Measurements from ENCODE around the gene ZNF273. TPM values are rescaled to one million over a fixed set of nuclear protein-coding genes. Genes with fewer than 3 reads are reported as not detected.
"Not testable (repeated sequence)": the region's sequence is repeated elsewhere in the genome, so short reads cannot be mapped to it uniquely, and the experiment has no call there.

Gene ZNF273
- total RNA-seq, 5 donors from 2014 or later (not counting 1 experiment from before 2014, with no cell fraction given), result 5.9 to 9.0 (median 7.4) TPM

GRCh38 chr7:64905133-64905532 lies 2.1 kb downstream of the ZNF273 start:
- H3K4me1 Mint-ChIP-seq, result peaks cover 57 to 64% (median 58%) of the 10 kb centered on the region in 3 donors
- Histone ChIP-seq H3K27me3 (replicated peaks in 1 of 2; ENCODE audit: control insufficient read depth in 2 of 2, extremely low read depth in 1 of 2, insufficient read depth in 2 of 2, low read length in 1 of 2) (no peaks in the 10 kb centered on the region), H3K36me3 (ENCODE audit: control insufficient read depth in 2 of 2, extremely low read depth in 1 of 2, insufficient read depth in 1 of 2, low read length in 1 of 2) (no peaks in the 10 kb centered on the region), H3K4me3 (ENCODE audit: control insufficient read depth in 1 of 2, extremely low read depth in 1 of 2, low read length in 1 of 2) (no peak overlapping the region), H3K9me3 (no peaks in the 10 kb centered on the region), H3K27ac (ENCODE audit: low read length) (no peak overlapping the region), H3K4me1 (ENCODE audit: control insufficient read depth in 1 of 2, extremely low read depth in 1 of 2, insufficient read depth in 2 of 2, low read length in 2 of 2) (peaks cover 5 to 23% of the 10 kb centered on the region in 2 experiments)
- CTCF ChIA-PET, result interaction anchor here (0.6 to 1.2 kb wide), 2 partner anchors 17 to 50 kb away, joined by 3 to 4 read pairs; no protein-coding TSS in a partner anchor
- no peak for ATAC-seq (replicated peaks in 1 of 4)
- H3K36me3 Mint-ChIP-seq, result peaks cover 3% of the 10 kb centered on the region
- WGBS (ENCODE audit: insufficient coverage), result 100% methylated on average over 1 of the region's 12 CpGs
- no peaks in the 10 kb centered on the region for H3K27me3 Mint-ChIP-seq
- POLR2A ChIA-PET, result interaction anchor here in 1 of 2 donors (0.5 to 0.7 kb wide), 5 partner anchors 14 to 468 kb away, joined by 3 to 8 read pairs (median 4); partner anchors contain the start of gene ZNF92
- H3K4me3 Mint-ChIP-seq, result peak overlapping the region in 2 of 3 donors; percentile 32 to 98
- no peak for DNase-seq
- H3K9me3 Mint-ChIP-seq, result no peaks in the 10 kb centered on the region
- no peak overlapping the region for H3K27ac Mint-ChIP-seq

DNA sequence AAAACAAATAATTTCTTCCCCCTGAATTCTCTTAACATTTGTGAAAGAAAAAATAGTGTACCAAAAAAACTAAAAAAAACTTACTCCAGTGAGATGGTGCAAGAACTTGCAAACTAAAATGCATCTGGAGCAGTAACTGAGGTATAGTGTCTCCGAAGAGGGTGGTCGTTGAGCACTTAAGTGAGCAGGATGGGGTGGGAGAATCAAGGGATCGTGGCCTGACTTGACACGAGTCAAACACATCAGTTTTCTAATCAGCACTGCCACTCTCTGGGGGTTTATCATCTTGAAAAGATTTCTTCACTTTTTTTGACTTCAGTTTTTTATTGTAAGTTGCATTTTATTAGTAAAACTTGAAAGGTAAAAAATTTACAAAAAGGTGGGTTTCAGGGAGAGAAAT lies 2.5 kb downstream of the ZNF273 start:
- no peak for DNase-seq
- no peaks in the 10 kb centered on the region for H3K36me3 ChIP-seq (ENCODE audit: control insufficient read depth in 2 of 2, extremely low read depth in 1 of 2, insufficient read depth in 1 of 2, low read length in 1 of 2)
- CTCF ChIA-PET, result interaction anchor here in 1 of 2 donors (1.2 kb wide), 1 partner anchor 17 kb away, joined by 4 read pairs; no protein-coding TSS in a partner anchor
- H3K9me3 ChIP-seq, result no peaks in the 10 kb centered on the region
- H3K27ac ChIP-seq (ENCODE audit: low read length), result no peak overlapping the region
- H3K4me3 Mint-ChIP-seq, result peak overlapping the region in 2 of 3 donors; percentile 32 to 98
- POLR2A ChIA-PET, result interaction anchor here in 1 of 2 donors (0.5 to 0.6 kb wide), 4 partner anchors 24 to 468 kb away, joined by 3 to 6 read pairs (median 4); partner anchors contain the start of gene ZNF92
- no peak overlapping the region for H3K27ac Mint-ChIP-seq
- 100% methylated on average over 1 of the region's 4 CpGs for WGBS (ENCODE audit: insufficient coverage)
- peaks cover 5% of the 10 kb centered on the region for H3K36me3 Mint-ChIP-seq
- H3K4me3 ChIP-seq (ENCODE audit: control insufficient read depth in 1 of 2, extremely low read depth in 1 of 2, low read length in 1 of 2), result no peak overlapping the region
- ATAC-seq (replicated peaks in 1 of 4), result no peak
- peaks cover 60 to 67% (median 60%) of the 10 kb centered on the region in 3 donors for H3K4me1 Mint-ChIP-seq
- peaks cover 5 to 23% of the 10 kb centered on the region in 2 experiments for H3K4me1 ChIP-seq (ENCODE audit: control insufficient read depth in 1 of 2, extremely low read depth in 1 of 2, insufficient read depth in 2 of 2, low read length in 2 of 2)
- H3K9me3 Mint-ChIP-seq, result no peaks in the 10 kb centered on the region
- no peaks in the 10 kb centered on the region for H3K27me3 ChIP-seq (replicated peaks in 1 of 2; ENCODE audit: control insufficient read depth in 2 of 2, extremely low read depth in 1 of 2, insufficient read depth in 2 of 2, low read length in 1 of 2)
- H3K27me3 Mint-ChIP-seq, result no peaks in the 10 kb centered on the region

GRCh38 chr7:64907641-64908326 lies 4.7 kb downstream of the ZNF273 start:
- no peaks in the 10 kb centered on the region for H3K27me3 Mint-ChIP-seq
- no peak overlapping the region for H3K4me3 Mint-ChIP-seq
- ATAC-seq (replicated peaks in 1 of 4) (no peak), DNase-seq (no peak)
- ChIA-PET POLR2A (no interaction called here), CTCF (interaction anchor here in 1 of 2 donors (1.0 to 1.1 kb wide), 2 partner anchors 19 kb away, joined by 3 read pairs; no protein-coding TSS in a partner anchor)
- Histone ChIP-seq H3K4me3 (ENCODE audit: control insufficient read depth in 1 of 2, extremely low read depth in 1 of 2, low read length in 1 of 2) (no peak overlapping the region), H3K36me3 (ENCODE audit: control insufficient read depth in 2 of 2, extremely low read depth in 1 of 2, insufficient read depth in 1 of 2, low read length in 1 of 2) (no peaks in the 10 kb centered on the region), H3K9me3 (no peaks in the 10 kb centered on the region), H3K4me1 (ENCODE audit: control insufficient read depth in 1 of 2, extremely low read depth in 1 of 2, insufficient read depth in 2 of 2, low read length in 2 of 2) (peaks cover 5 to 18% of the 10 kb centered on the region in 2 experiments), H3K27me3 (replicated peaks in 1 of 2; ENCODE audit: control insufficient read depth in 2 of 2, extremely low read depth in 1 of 2, insufficient read depth in 2 of 2, low read length in 1 of 2) (no peaks in the 10 kb centered on the region), H3K27ac (ENCODE audit: low read length) (no peak overlapping the region)
- 38% methylated on average over 1 of the region's 5 CpGs for WGBS (ENCODE audit: insufficient coverage)
- H3K36me3 Mint-ChIP-seq, result peaks cover 14% of the 10 kb centered on the region
- H3K4me1 Mint-ChIP-seq, result peaks cover 55 to 72% (median 64%) of the 10 kb centered on the region in 3 donors
- peak overlapping the region in 1 of 2 donors; percentile 13 for H3K27ac Mint-ChIP-seq
- no peaks in the 10 kb centered on the region for H3K9me3 Mint-ChIP-seq

DNA sequence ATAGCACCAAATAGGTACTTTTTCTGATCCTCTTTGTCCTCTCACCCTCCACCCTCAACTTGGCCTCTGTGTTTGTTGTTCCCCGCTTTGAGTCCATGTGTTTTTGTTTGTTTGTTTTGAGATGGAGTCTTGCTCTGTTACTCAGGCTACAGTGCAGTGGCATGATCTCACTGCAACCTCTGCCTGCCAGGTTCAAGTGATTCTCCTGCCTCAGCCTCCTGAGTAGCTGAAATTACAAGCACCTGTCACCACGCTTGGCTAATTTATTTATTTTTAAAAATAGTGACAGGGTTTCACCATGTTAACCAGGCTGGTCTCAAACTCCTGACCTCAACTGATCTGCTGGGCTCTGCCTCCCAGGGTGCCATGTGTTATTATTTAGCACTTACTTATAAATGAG lies 5.3 kb downstream of the ZNF273 start:
- ChIA-PET POLR2A (no interaction called here), CTCF (interaction anchor here in 1 of 2 donors (1.0 kb wide), 1 partner anchor 20 kb away, joined by 3 read pairs; no protein-coding TSS in a partner anchor)
- peaks cover 17% of the 10 kb centered on the region for H3K36me3 Mint-ChIP-seq
- H3K9me3 Mint-ChIP-seq, result peaks cover 0 to 2% (median 2%) of the 10 kb centered on the region in 3 donors
- WGBS (ENCODE audit: insufficient coverage), result no CpG with 5 or more reads among the region's 2 CpGs
- Histone ChIP-seq H3K4me3 (ENCODE audit: control insufficient read depth in 1 of 2, extremely low read depth in 1 of 2, low read length in 1 of 2) (no peak overlapping the region), H3K4me1 (ENCODE audit: control insufficient read depth in 1 of 2, extremely low read depth in 1 of 2, insufficient read depth in 2 of 2, low read length in 2 of 2) (peaks cover 5 to 17% of the 10 kb centered on the region in 2 experiments), H3K9me3 (no peaks in the 10 kb centered on the region), H3K36me3 (ENCODE audit: control insufficient read depth in 2 of 2, extremely low read depth in 1 of 2, insufficient read depth in 1 of 2, low read length in 1 of 2) (no peaks in the 10 kb centered on the region), H3K27ac (ENCODE audit: low read length) (no peak overlapping the region), H3K27me3 (replicated peaks in 1 of 2; ENCODE audit: control insufficient read depth in 2 of 2, extremely low read depth in 1 of 2, insufficient read depth in 2 of 2, low read length in 1 of 2) (no peaks in the 10 kb centered on the region)
- H3K4me1 Mint-ChIP-seq, result peaks cover 54 to 71% (median 62%) of the 10 kb centered on the region in 3 donors
- DNase-seq (no peak), ATAC-seq (replicated peaks in 1 of 4) (no peak)
- H3K27me3 Mint-ChIP-seq, result no peaks in the 10 kb centered on the region
- H3K4me3 Mint-ChIP-seq, result no peak overlapping the region
- no peak overlapping the region for H3K27ac Mint-ChIP-seq

DNA sequence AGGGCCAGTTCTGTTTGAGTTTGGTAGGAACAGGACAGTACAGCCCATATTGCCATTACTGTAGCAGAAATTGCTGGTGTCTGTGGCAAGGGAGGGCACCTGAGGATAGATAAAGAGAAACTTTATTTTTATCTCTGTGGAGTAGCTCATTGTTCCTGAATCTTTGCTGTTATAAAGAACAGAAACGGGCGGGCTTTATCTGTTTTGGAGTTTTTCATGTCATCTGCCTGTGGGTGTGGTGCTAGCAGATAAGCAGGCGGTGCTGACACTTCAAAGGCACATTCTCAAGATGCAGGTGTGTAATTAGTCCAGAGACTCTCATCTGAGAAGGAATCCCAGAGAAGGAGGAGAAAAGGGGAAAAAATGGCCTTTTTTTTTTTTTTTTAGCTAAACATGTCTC lies 11.5 kb downstream of the ZNF273 start:
- Histone ChIP-seq H3K9me3 (no peaks in the 10 kb centered on the region), H3K4me1 (ENCODE audit: control insufficient read depth in 1 of 2, extremely low read depth in 1 of 2, insufficient read depth in 2 of 2, low read length in 2 of 2) (no peaks in the 10 kb centered on the region), H3K27ac (ENCODE audit: low read length) (no peak overlapping the region), H3K4me3 (ENCODE audit: control insufficient read depth in 1 of 2, extremely low read depth in 1 of 2, low read length in 1 of 2) (no peak overlapping the region), H3K27me3 (replicated peaks in 1 of 2; ENCODE audit: control insufficient read depth in 2 of 2, extremely low read depth in 1 of 2, insufficient read depth in 2 of 2, low read length in 1 of 2) (no peaks in the 10 kb centered on the region), H3K36me3 (ENCODE audit: control insufficient read depth in 2 of 2, extremely low read depth in 1 of 2, insufficient read depth in 1 of 2, low read length in 1 of 2) (peaks cover 5 to 15% of the 10 kb centered on the region in 2 donors)
- Mint-ChIP-seq H3K4me1 (peaks cover 8 to 24% (median 21%) of the 10 kb centered on the region in 3 donors), H3K27me3 (no peaks in the 10 kb centered on the region), H3K4me3 (no peak overlapping the region), H3K27ac (no peak overlapping the region), H3K9me3 (peaks cover 0 to 11% (median 10%) of the 10 kb centered on the region in 3 donors), H3K36me3 (peaks cover 51% of the 10 kb centered on the region)
- ATAC-seq (replicated peaks in 1 of 4) (no peak), DNase-seq (no peak)
- POLR2A ChIA-PET, result interaction anchor here in 1 of 2 donors (0.6 kb wide), 1 partner anchor 8 kb away, joined by 3 read pairs; no protein-coding TSS in a partner anchor
- CTCF ChIA-PET, result interaction anchor here (0.6 to 0.8 kb wide), 2 partner anchors 24 to 44 kb away, joined by 4 to 9 read pairs; no protein-coding TSS in a partner anchor
- no CpG with 5 or more reads among the region's 3 CpGs for WGBS (ENCODE audit: insufficient coverage)

- 100% methylated on average over 2 of the region's 9 CpGs for WGBS (ENCODE audit: insufficient coverage)
- Mint-ChIP-seq H3K9me3 (peaks cover 0 to 16% (median 10%) of the 10 kb centered on the region in 3 donors), H3K4me1 (peaks cover under 1 to 18% (median 15%) of the 10 kb centered on the region in 3 donors), H3K36me3 (peaks cover 54% of the 10 kb centered on the region)
- H3K27me3 Mint-ChIP-seq; H3K4me3 ChIP-seq (ENCODE audit: control insufficient read depth in 1 of 2, extremely low read depth in 1 of 2, low read length in 1 of 2); H3K4me3 Mint-ChIP-seq; H3K4me1 ChIP-seq (ENCODE audit: control insufficient read depth in 1 of 2, extremely low read depth in 1 of 2, insufficient read depth in 2 of 2, low read length in 2 of 2); H3K27me3 ChIP-seq (replicated peaks in 1 of 2; ENCODE audit: control insufficient read depth in 2 of 2, extremely low read depth in 1 of 2, insufficient read depth in 2 of 2, low read length in 1 of 2); H3K9me3 ChIP-seq; DNase-seq; H3K27ac ChIP-seq (ENCODE audit: low read length); H3K27ac Mint-ChIP-seq; ATAC-seq (replicated peaks in 1 of 4): not testable (repeated sequence)
- ChIA-PET CTCF (interaction anchor here in 1 of 2 donors (0.6 kb wide), 1 partner anchor 45 kb away, joined by 4 read pairs; no protein-coding TSS in a partner anchor), POLR2A (interaction anchor here in 1 of 2 donors (0.6 kb wide), 1 partner anchor 9 kb away, joined by 3 read pairs; no protein-coding TSS in a partner anchor)
- peaks cover 7 to 15% of the 10 kb centered on the region in 2 donors for H3K36me3 ChIP-seq (ENCODE audit: control insufficient read depth in 2 of 2, extremely low read depth in 1 of 2, insufficient read depth in 1 of 2, low read length in 1 of 2)
These were observed 12.2 kb downstream of the ZNF273 start for GRCh38 chr7:64915301-64915700.

All from T-cell (primary cell).